Measurements from ENCODE around the gene SLC9A9.

GRCh38 chr3:143321058-143321769 is 527.1 kb downstream of the SLC9A9 start:
- TF ChIP-seq CTCF (conservative IDR thresholded peaks at IDR 0.05; ENCODE audit: low read depth, low read length): no peak
- no peak for TF ChIP-seq EZH2 (IDR thresholded peaks at IDR 0.05; ENCODE audit: borderline replicate concordance, low read depth, low read length, poor library complexity, severe bottlenecking)
